GM23338 (cell line): ENCODE results near the gene STAT3. TPM values are rescaled to one million over a fixed set of nuclear protein-coding genes. Genes with fewer than 3 reads are reported as not detected.
A peak's percentile ranks its signal among the peaks of the same experiment; 100 is the strongest.

Experiments
- ATAC-seq: fragments of 200-7000 bp; cut with Tn5 transposase; 3 replicates; pipeline ENCODE4 v1.9.1; 2020
- DNase-seq: peaks from one replicate; pipeline ENCODE4 v3.0.0-alpha.2; 2015; ENCODE audit warnings: low spot score
- H2AFZ ChIP-seq: fragments of 200-600 bp; sonication (generic); 2 replicates; pipeline ENCODE4 v1.8.0; 2016; ENCODE audit warnings: antibody characterized with exemption, mild to moderate bottlenecking, moderate library complexity
- H3F3A ChIP-seq: fragments of 200-600 bp; sonication (generic); replicated peaks from 2 replicates; pipeline ENCODE4 v1.8.0; 2017; ENCODE audit warnings: antibody characterized with exemption, mixed run types, low read depth
- H3K27ac ChIP-seq: fragments of 200-600 bp; sonication (generic); 2 replicates; pipeline ENCODE4 v1.6.1; 2016; ENCODE audit warnings: low read depth
- H3K27me3 ChIP-seq: fragments of 200-600 bp; sonication (generic); 2 replicates; pipeline ENCODE4 v1.8.0; 2016; ENCODE audit warnings: mild to moderate bottlenecking, mixed run types, moderate library complexity; ENCODE audit not compliant: insufficient read depth
- H3K36me3 ChIP-seq: fragments of 200-600 bp; sonication (generic); 2 replicates; pipeline ENCODE4 v1.8.0; 2016; ENCODE audit warnings: mild to moderate bottlenecking; ENCODE audit not compliant: insufficient read depth
- H3K4me1 ChIP-seq: fragments of 200-600 bp; sonication (generic); 2 replicates; pipeline ENCODE4 v1.8.0; 2016; ENCODE audit warnings: mild to moderate bottlenecking, moderate library complexity; ENCODE audit not compliant: insufficient read depth
- H3K4me2 ChIP-seq: fragments of 200-600 bp; sonication (generic); 2 replicates; pipeline ENCODE4 v1.7.1; 2017; ENCODE audit warnings: mixed run types
- H3K4me3 ChIP-seq: fragments of 200-600 bp; sonication (generic); 2 replicates; pipeline ENCODE4 v1.6.1; 2016; ENCODE audit warnings: mixed run types
- H3K79me2 ChIP-seq: fragments of 200-600 bp; sonication (generic); replicated peaks from 2 replicates; pipeline ENCODE4 v1.8.0; 2017; ENCODE audit warnings: mild to moderate bottlenecking; ENCODE audit not compliant: insufficient read depth
- H3K9me2 ChIP-seq: fragments of 200-600 bp; sonication (generic); 2 replicates; pipeline ENCODE4 v1.8.0; 2017; ENCODE audit not compliant: insufficient read depth
- H4K20me1 ChIP-seq: fragments of 200-600 bp; sonication (generic); replicated peaks from 2 replicates; pipeline ENCODE4 v1.8.0; 2017; ENCODE audit warnings: mild to moderate bottlenecking; ENCODE audit not compliant: insufficient read depth
- H3K27ac Mint-ChIP-seq: 2 replicates; pipeline ENCODE4 v1.8.0; 2020; ENCODE audit warnings: inconsistent platforms, mild to moderate bottlenecking, moderate library complexity, mixed read lengths
- H3K27me3 Mint-ChIP-seq: 3 replicates; pipeline ENCODE4 v1.8.0; 2022; ENCODE audit warnings: low read depth, mild to moderate bottlenecking, moderate library complexity, mixed read lengths, inconsistent platforms; ENCODE audit not compliant: insufficient read depth, poor library complexity
- H3K36me3 Mint-ChIP-seq: 3 replicates; pipeline ENCODE4 v1.8.0; 2021; ENCODE audit warnings: low read depth, mild to moderate bottlenecking, inconsistent platforms, moderate library complexity, mixed read lengths
- H3K4me1 Mint-ChIP-seq: 3 replicates; pipeline ENCODE4 v1.8.0; 2020; ENCODE audit warnings: mild to moderate bottlenecking, inconsistent platforms, mixed read lengths
- H3K4me3 Mint-ChIP-seq: 3 replicates; pipeline ENCODE4 v1.8.0; 2021; ENCODE audit warnings: moderate library complexity, mild to moderate bottlenecking, inconsistent platforms, mixed read lengths
- H3K9me3 Mint-ChIP-seq: 3 replicates; pipeline ENCODE4 v1.8.0; 2020; ENCODE audit warnings: moderate library complexity, mild to moderate bottlenecking, inconsistent platforms, mixed read lengths
- ETS1 ChIP-seq: IDR thresholded peaks from 2 replicates; pipeline ENCODE4 v1.6.1; 2016; ENCODE audit warnings: antibody characterized with exemption
- JUNB ChIP-seq: IDR thresholded peaks from one replicate; pipeline ENCODE4 v1.6.1; 2016; ENCODE audit warnings: antibody characterized with exemption; ENCODE audit not compliant: unreplicated experiment
- NANOG ChIP-seq: IDR thresholded peaks from 2 replicates; pipeline ENCODE4 v1.6.1; 2016; ENCODE audit warnings: antibody characterized with exemption, borderline replicate concordance
- POLR2AphosphoS5 ChIP-seq: IDR thresholded peaks from 2 replicates; pipeline ENCODE4 v1.6.1; 2016; ENCODE audit warnings: antibody characterized with exemption, low read depth
- ZNF462 ChIP-seq: fragments of 250-450 bp; sonication (Bioruptor Pico); IDR thresholded peaks from 2 replicates; pipeline ENCODE4 v1.5.0; 2020; ENCODE audit warnings: mild to moderate bottlenecking, moderate library complexity
- polyA plus RNA-seq: library from polyadenylated mRNA; unstranded; fragments of >200 nt; fragmentation: Nextera tagmentation; extraction: Ambion mirVana; gene quantifications from 2 replicates; pipeline ENCODE4 v1.2.1, GENCODE V29; 2016
- total RNA-seq: library from RNA; depleted of rRNA; stranded (reverse); fragments of >200 nt; shearing (Covaris generic); gene quantifications from 2 replicates; pipeline ENCODE4 v1.2.3, GENCODE V29; 2014

STAT3 gene
- total and polyA plus RNA-seq, 2 experiments from 2014 or later, result 49.5 to 78.0 TPM

GRCh38 chr17:42346481-42346880 is 41.8 kb downstream of the STAT3 start:
- Mint-ChIP-seq H3K36me3 (peaks cover 51% of the 10 kb centered on the region), H3K9me3 (no peaks in the 10 kb centered on the region), H3K27ac (peak overlapping the region; percentile 27; the same call in 1 of the 2 replicates), H3K4me1 (peaks cover 24% of the 10 kb centered on the region; the same call in 2 of the 3 replicates), H3K4me3 (no peak overlapping the region), H3K27me3 (peaks cover 3% of the 10 kb centered on the region)
- H3K79me2 ChIP-seq, result peaks cover 38% of the 10 kb centered on the region
- no peak overlapping the region for H2AFZ ChIP-seq
- peaks cover 13% of the 10 kb centered on the region for H3K36me3 ChIP-seq
- no peaks in the 10 kb centered on the region; the same call in 1 of the 2 replicates for H3K9me2 ChIP-seq
- peaks cover 6% of the 10 kb centered on the region; the same call in 1 of the 2 replicates for H3K4me1 ChIP-seq
- H3K4me3 ChIP-seq, result no peak overlapping the region
- H3F3A ChIP-seq, result peaks cover 7% of the 10 kb centered on the region
- no peak for TF ChIP-seq JUNB
- no peak for TF ChIP-seq NANOG
- no peak for TF ChIP-seq ZNF462
- peak overlapping the region; percentile 18; the same call in 1 of the 2 replicates for H3K27ac ChIP-seq
- H4K20me1 ChIP-seq, result peaks cover 8% of the 10 kb centered on the region; the same call in 1 of the 2 replicates
- ATAC-seq (no peak), DNase-seq (no peak)
- no peak overlapping the region for H3K4me2 ChIP-seq
- H3K27me3 ChIP-seq, result no peaks in the 10 kb centered on the region

- H3K9me3 Mint-ChIP-seq, result no peaks in the 10 kb centered on the region
- Histone ChIP-seq H3K36me3 (peaks cover 15% of the 10 kb centered on the region), H3K4me2 (no peak overlapping the region), H3K4me1 (peaks cover 6% of the 10 kb centered on the region; the same call in 1 of the 2 replicates), H3K27ac (peak overlapping the region; percentile 74; the same call in 1 of the 2 replicates), H3K27me3 (no peaks in the 10 kb centered on the region), H2AFZ (no peak overlapping the region), H4K20me1 (peaks cover 4% of the 10 kb centered on the region; the same call in 1 of the 2 replicates), H3K4me3 (no peak overlapping the region), H3K79me2 (peaks cover 30% of the 10 kb centered on the region), H3F3A (peaks cover 7% of the 10 kb centered on the region), H3K9me2 (no peaks in the 10 kb centered on the region; the same call in 1 of the 2 replicates)
- DNase-seq (no peak), ATAC-seq (no peak)
- no peak for TF ChIP-seq POLR2AphosphoS5
- TF ChIP-seq ETS1, result no peak
- H3K27ac Mint-ChIP-seq, result peak overlapping the region; percentile 69
- H3K4me3 Mint-ChIP-seq, result no peak overlapping the region
- peaks cover 58% of the 10 kb centered on the region for H3K36me3 Mint-ChIP-seq
- peaks cover 24% of the 10 kb centered on the region; the same call in 2 of the 3 replicates for H3K4me1 Mint-ChIP-seq
- peaks cover 3% of the 10 kb centered on the region for H3K27me3 Mint-ChIP-seq
These were observed 42.7 kb downstream of the STAT3 start for GRCh38 chr17:42345396-42346073.
